Smooth muscle cell (in vitro differentiated cells): ENCODE measurements around the gene CBX2. TPM values are rescaled to one million over a fixed set of nuclear protein-coding genes. Genes with fewer than 3 reads are reported as not detected.

ENCODE experiments used
- DNase-seq: peaks from one replicate; lab custom pipeline; 2025; ENCODE audit not compliant: unreplicated experiment; lab: John Stamatoyannopoulos, UW
- H2AFZ ChIP-seq: fragments of 200-600 bp; sonication (generic); 2 replicates; pipeline ENCODE4 v1.6.0; 2016; ENCODE audit warnings: antibody characterized with exemption, low read depth, mild to moderate bottlenecking
- H3F3A ChIP-seq: fragments of 200-600 bp; sonication (generic); 2 replicates; pipeline ENCODE4 v1.6.0; 2017; ENCODE audit warnings: antibody characterized with exemption, low read depth
- H3K27ac ChIP-seq: fragments of 200-600 bp; sonication (generic); 2 replicates; pipeline ENCODE4 v1.5.1; 2016; ENCODE audit warnings: low read depth, mild to moderate bottlenecking
- H3K27me3 ChIP-seq: fragments of 200-600 bp; sonication (generic); 2 replicates; pipeline ENCODE4 v1.6.1; 2016; ENCODE audit warnings: low read depth, mild to moderate bottlenecking
- H3K36me3 ChIP-seq: fragments of 200-600 bp; sonication (generic); 2 replicates; pipeline ENCODE4 v1.5.1; 2016; ENCODE audit warnings: low read depth
- H3K4me1 ChIP-seq: fragments of 200-600 bp; sonication (generic); 2 replicates; pipeline ENCODE4 v1.5.1; 2016; ENCODE audit warnings: low read depth
- H3K4me2 ChIP-seq: fragments of 200-600 bp; sonication (generic); 2 replicates; pipeline ENCODE4 v1.6.0; 2016; ENCODE audit warnings: mild to moderate bottlenecking
- H3K4me3 ChIP-seq: fragments of 200-600 bp; sonication (generic); 2 replicates; pipeline ENCODE4 v1.5.1; 2016; ENCODE audit warnings: mild to moderate bottlenecking
- H3K79me2 ChIP-seq: fragments of 200-600 bp; sonication (generic); 2 replicates; pipeline ENCODE4 v1.6.0; 2016; ENCODE audit warnings: low read depth, mild to moderate bottlenecking
- H3K9ac ChIP-seq: fragments of 200-600 bp; sonication (generic); 2 replicates; pipeline ENCODE4 v1.6.0; 2016; ENCODE audit warnings: low read depth
- H3K9me3 ChIP-seq: fragments of 200-600 bp; sonication (generic); replicated peaks from 2 replicates; pipeline ENCODE4 v1.5.1; 2016; ENCODE audit warnings: low read depth
- H4K20me1 ChIP-seq: fragments of 200-600 bp; sonication (generic); 2 replicates; pipeline ENCODE4 v1.6.0; 2016; ENCODE audit warnings: low read depth
- WGBS: methylation state at CpG from one replicate; pipeline ENCODE4 v1.1.7; 2016; ENCODE audit warnings: low lambda C conversion rate; 5-methylcytosine and 5-hydroxymethylcytosine counted together
- polyA plus RNA-seq: library from polyadenylated mRNA; unstranded; fragments of >200 nt; fragmentation: Nextera tagmentation; extraction: Ambion mirVana; gene quantifications from 2 replicates; pipeline ENCODE4 v1.2.1, GENCODE V29; 2016
- total RNA-seq: library from RNA; depleted of rRNA; stranded (reverse); fragments of >200 nt; gene quantifications from 2 replicates; pipeline ENCODE4 v1.2.3, GENCODE V29; 2014
- TF ChIP-seq, protein P1 (sequence below): fragments of 200-600 bp; sonication (generic); IDR thresholded peaks from 2 replicates; pipeline ENCODE4 v1.5.1; 2017; ENCODE audit warnings: borderline replicate concordance, mild to moderate bottlenecking, antibody characterized with exemption; ENCODE audit not compliant: insufficient read depth, poor library complexity, severe bottlenecking

CBX2 gene
- total and polyA plus RNA-seq, 2 experiments from 2014 or later = 4.0 to 10.1 TPM

DNA sequence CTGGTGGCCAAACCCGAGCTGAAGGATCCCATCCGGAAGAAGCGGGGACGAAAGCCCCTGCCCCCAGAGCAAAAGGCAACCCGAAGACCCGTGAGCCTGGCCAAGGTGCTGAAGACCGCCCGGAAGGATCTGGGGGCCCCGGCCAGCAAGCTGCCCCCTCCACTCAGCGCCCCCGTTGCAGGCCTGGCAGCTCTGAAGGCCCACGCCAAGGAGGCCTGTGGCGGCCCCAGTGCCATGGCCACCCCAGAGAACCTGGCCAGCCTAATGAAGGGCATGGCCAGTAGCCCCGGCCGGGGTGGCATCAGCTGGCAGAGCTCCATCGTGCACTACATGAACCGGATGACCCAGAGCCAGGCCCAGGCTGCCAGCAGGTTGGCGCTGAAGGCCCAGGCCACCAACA is 5.9 kb downstream of the CBX2 start:
- no peaks in the 10 kb centered on the region for H3K79me2 ChIP-seq
- H4K20me1 ChIP-seq = peaks cover 15% of the 10 kb centered on the region
- no peaks in the 10 kb centered on the region for H3K36me3 ChIP-seq
- no peaks in the 10 kb centered on the region for H3F3A ChIP-seq
- no peak for DNase-seq
- H3K27me3 ChIP-seq = peaks cover 28% of the 10 kb centered on the region
- no peak overlapping the region for H2AFZ ChIP-seq
- no peak overlapping the region for H3K4me3 ChIP-seq
- H3K9ac ChIP-seq = no peak overlapping the region
- peaks cover 9% of the 10 kb centered on the region for H3K4me1 ChIP-seq
- no peaks in the 10 kb centered on the region for H3K9me3 ChIP-seq
- no peak overlapping the region for H3K27ac ChIP-seq
- TF ChIP-seq, protein P1, sequence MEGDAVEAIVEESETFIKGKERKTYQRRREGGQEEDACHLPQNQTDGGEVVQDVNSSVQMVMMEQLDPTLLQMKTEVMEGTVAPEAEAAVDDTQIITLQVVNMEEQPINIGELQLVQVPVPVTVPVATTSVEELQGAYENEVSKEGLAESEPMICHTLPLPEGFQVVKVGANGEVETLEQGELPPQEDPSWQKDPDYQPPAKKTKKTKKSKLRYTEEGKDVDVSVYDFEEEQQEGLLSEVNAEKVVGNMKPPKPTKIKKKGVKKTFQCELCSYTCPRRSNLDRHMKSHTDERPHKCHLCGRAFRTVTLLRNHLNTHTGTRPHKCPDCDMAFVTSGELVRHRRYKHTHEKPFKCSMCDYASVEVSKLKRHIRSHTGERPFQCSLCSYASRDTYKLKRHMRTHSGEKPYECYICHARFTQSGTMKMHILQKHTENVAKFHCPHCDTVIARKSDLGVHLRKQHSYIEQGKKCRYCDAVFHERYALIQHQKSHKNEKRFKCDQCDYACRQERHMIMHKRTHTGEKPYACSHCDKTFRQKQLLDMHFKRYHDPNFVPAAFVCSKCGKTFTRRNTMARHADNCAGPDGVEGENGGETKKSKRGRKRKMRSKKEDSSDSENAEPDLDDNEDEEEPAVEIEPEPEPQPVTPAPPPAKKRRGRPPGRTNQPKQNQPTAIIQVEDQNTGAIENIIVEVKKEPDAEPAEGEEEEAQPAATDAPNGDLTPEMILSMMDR = no peak
- no peak overlapping the region for H3K4me2 ChIP-seq
- WGBS = 97% methylated on average over 18 of the region's 18 CpGs

DNA sequence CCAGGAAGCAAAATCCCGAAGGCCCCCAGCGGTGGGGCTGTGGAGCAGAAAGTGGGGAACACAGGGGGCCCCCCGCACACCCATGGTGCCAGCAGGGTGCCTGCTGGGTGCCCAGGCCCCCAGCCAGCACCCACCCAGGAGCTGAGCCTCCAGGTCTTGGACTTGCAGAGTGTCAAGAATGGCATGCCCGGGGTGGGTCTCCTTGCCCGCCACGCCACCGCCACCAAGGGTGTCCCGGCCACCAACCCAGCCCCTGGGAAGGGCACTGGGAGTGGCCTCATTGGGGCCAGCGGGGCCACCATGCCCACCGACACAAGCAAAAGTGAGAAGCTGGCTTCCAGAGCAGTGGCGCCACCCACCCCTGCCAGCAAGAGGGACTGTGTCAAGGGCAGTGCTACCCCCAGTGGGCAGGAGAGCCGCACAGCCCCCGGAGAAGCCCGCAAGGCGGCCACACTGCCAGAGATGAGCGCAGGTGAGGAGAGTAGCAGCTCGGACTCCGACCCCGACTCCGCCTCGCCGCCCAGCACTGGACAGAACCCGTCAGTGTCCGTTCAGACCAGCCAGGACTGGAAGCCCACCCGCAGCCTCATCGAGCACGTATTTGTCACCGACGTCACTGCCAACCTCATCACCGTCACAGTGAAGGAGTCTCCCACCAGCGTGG is 6.5 kb downstream of the CBX2 start:
- no peaks in the 10 kb centered on the region for H3K36me3 ChIP-seq
- no peak for DNase-seq
- WGBS = 95% methylated on average over 31 of the region's 31 CpGs
- H3K27ac ChIP-seq = no peak overlapping the region
- peaks cover 34% of the 10 kb centered on the region for H3K27me3 ChIP-seq
- no peak overlapping the region for H3K4me2 ChIP-seq
- H3F3A ChIP-seq = no peaks in the 10 kb centered on the region
- TF ChIP-seq, protein P1 = no peak
- no peak overlapping the region for H3K9ac ChIP-seq
- no peaks in the 10 kb centered on the region for H3K9me3 ChIP-seq
- H3K79me2 ChIP-seq = no peaks in the 10 kb centered on the region
- H4K20me1 ChIP-seq = peaks cover 15% of the 10 kb centered on the region
- peaks cover 14% of the 10 kb centered on the region for H3K4me1 ChIP-seq
- H2AFZ ChIP-seq = no peak overlapping the region
- H3K4me3 ChIP-seq = no peak overlapping the region

DNA sequence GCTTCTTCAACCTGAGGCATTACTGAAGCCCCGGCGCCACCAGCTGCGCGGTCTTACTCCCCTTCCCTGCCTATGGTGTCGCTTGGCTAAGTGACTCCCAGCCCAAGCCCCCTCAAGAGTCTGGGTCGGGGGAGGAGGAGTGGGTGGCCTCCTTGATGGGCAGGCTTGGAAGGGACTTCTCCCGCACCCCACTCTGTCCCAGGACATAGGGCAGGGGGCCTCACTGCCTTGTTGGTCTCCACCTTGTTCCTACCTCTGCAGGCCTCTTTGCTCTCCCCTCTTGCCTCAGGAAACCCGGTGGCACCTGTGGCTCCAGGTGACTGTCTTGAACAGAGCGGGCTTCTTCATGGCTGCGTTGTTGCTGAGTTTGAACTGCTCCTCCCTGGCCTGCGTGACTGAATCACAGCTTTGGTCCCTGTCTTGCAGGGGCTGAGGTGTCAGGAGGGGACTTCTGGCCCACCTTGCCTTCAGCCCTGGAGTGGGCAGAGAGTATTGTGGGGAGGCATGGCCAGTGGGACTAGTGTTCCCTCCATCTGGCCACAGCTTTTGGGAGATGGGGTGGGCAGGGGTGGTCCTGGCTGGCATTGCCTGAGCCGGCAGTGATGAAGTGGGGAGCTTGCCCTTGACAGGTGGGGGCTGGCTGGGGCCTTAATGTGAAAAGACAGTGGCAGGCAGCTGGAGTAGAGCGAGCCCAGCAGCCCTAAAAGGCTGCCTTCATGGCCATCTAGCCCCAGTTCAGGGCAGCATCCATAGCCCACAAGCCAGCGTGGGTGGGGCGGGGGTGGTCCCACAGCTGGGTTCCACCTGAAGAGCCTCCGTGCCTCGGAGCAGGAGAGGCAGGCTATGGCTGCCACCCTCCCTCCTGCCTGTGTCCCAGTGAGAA is 7.3 kb downstream of the CBX2 start:
- TF ChIP-seq, protein P1 = no peak
- H3K4me3 ChIP-seq = no peak overlapping the region
- H3K9ac ChIP-seq = no peak overlapping the region
- H3F3A ChIP-seq = no peaks in the 10 kb centered on the region
- no peaks in the 10 kb centered on the region for H3K9me3 ChIP-seq
- no peak for DNase-seq
- H3K27ac ChIP-seq = no peak overlapping the region
- peaks cover 7% of the 10 kb centered on the region for H4K20me1 ChIP-seq
- WGBS = 95% methylated on average over 17 of the region's 17 CpGs
- no peak overlapping the region for H2AFZ ChIP-seq
- no peaks in the 10 kb centered on the region for H3K79me2 ChIP-seq
- H3K36me3 ChIP-seq = no peaks in the 10 kb centered on the region
- no peak overlapping the region for H3K4me2 ChIP-seq
- peaks cover 10% of the 10 kb centered on the region for H3K4me1 ChIP-seq
- H3K27me3 ChIP-seq = peaks cover 42% of the 10 kb centered on the region
